SU-DHL-6 (cell line): ENCODE measurements around the gene ARFGAP1.
"Not testable (repeated sequence)": the region's sequence is repeated elsewhere in the genome, so short reads cannot be mapped to it uniquely, and the experiment has no call there.

Source experiments
- H2AFZ ChIP-seq: fragments of 200-600 bp; sonication (generic); 2 replicates; pipeline ENCODE4 v1.6.1; 2014; ENCODE audit warnings: low read depth, mild to moderate bottlenecking, moderate library complexity, mixed read lengths, antibody characterized with exemption, low read length; ENCODE audit not compliant: severe bottlenecking
- H3F3A ChIP-seq: fragments of 200-600 bp; shearing (Covaris generic); 2 replicates; pipeline ENCODE4 v1.6.0; 2016; ENCODE audit warnings: antibody characterized with exemption, mild to moderate bottlenecking; ENCODE audit not compliant: insufficient read depth
- H3K27ac ChIP-seq: fragments of 200-600 bp; sonication (generic); 2 replicates; pipeline ENCODE4 v1.5.1; 2016; ENCODE audit warnings: low read depth, mild to moderate bottlenecking, low read length, moderate library complexity, mixed read lengths
- H3K27me3 ChIP-seq: fragments of 200-600 bp; sonication (generic), shearing (Covaris generic); 2 replicates; pipeline ENCODE4 v1.6.0; 2014; ENCODE audit warnings: mild to moderate bottlenecking, low read length
- H3K36me3 ChIP-seq: fragments of 200-600 bp; sonication (generic); 2 replicates; pipeline ENCODE4 v1.6.1; 2014; ENCODE audit warnings: mild to moderate bottlenecking, low read length, mixed read lengths
- H3K4me2 ChIP-seq: fragments of 300-600, 200-600 bp; shearing (Covaris generic), sonication (generic); 2 replicates; pipeline ENCODE4 v1.6.0; 2014; ENCODE audit warnings: low read length, low read depth, mild to moderate bottlenecking; ENCODE audit not compliant: poor library complexity, severe bottlenecking
- H3K4me3 ChIP-seq: fragments of 200-600 bp; sonication (generic); 2 replicates; pipeline ENCODE4 v1.5.1; 2014; ENCODE audit warnings: antibody characterized with exemption, low read length, mild to moderate bottlenecking, mixed read lengths; ENCODE audit not compliant: insufficient read depth, poor library complexity, severe bottlenecking
- H3K79me2 ChIP-seq: fragments of 200-600 bp; sonication (generic); 2 replicates; pipeline ENCODE4 v1.6.1; 2014; ENCODE audit warnings: mild to moderate bottlenecking, low read length, moderate library complexity; ENCODE audit not compliant: insufficient read depth
- H3K9ac ChIP-seq: fragments of 200-600 bp; sonication (generic); 2 replicates; pipeline ENCODE4 v1.7.0; 2014; ENCODE audit warnings: mild to moderate bottlenecking, low read length
- H3K9me2 ChIP-seq: fragments of 200-600 bp; sonication (generic); replicated peaks from 2 replicates; pipeline ENCODE4 v1.6.1; 2014; ENCODE audit warnings: low read length; ENCODE audit not compliant: insufficient read depth
- H3K9me3 ChIP-seq: fragments of 200-600 bp; sonication (generic); 2 replicates; pipeline ENCODE4 v1.6.1; 2014; ENCODE audit warnings: low read length, mixed read lengths; ENCODE audit not compliant: insufficient read depth
- H4K20me1 ChIP-seq: fragments of 200-600 bp; sonication (generic); 2 replicates; pipeline ENCODE4 v1.6.1; 2014; ENCODE audit warnings: low read depth, mild to moderate bottlenecking, antibody characterized with exemption, low read length, moderate library complexity, mixed read lengths
- CTCF ChIP-seq: fragments of 200-600 bp; sonication (generic); IDR thresholded peaks from one replicate; pipeline ENCODE4 v1.5.1; 2017; ENCODE audit warnings: antibody characterized with exemption, mild to moderate bottlenecking, low read length, moderate library complexity; ENCODE audit not compliant: insufficient read depth, poor library complexity, severe bottlenecking
- EZH2phosphoT487 ChIP-seq: fragments of 200-600 bp; sonication (generic), shearing (Covaris generic); conservative IDR thresholded peaks from 2 replicates; pipeline ENCODE4 v1.6.1; 2018; ENCODE audit warnings: mild to moderate bottlenecking, antibody characterized with exemption, low read length, moderate library complexity, mixed read lengths

Gene ARFGAP1

GRCh38 chr20:63249891-63250290 is 22.7 kb upstream of the ARFGAP1 start:
- no peaks in the 10 kb centered on the region for H4K20me1 ChIP-seq
- H3K9me3 ChIP-seq: no peaks in the 10 kb centered on the region
- H3F3A ChIP-seq: no peaks in the 10 kb centered on the region
- H3K4me3 ChIP-seq: no peak overlapping the region
- no peaks in the 10 kb centered on the region for H3K79me2 ChIP-seq
- no peak overlapping the region for H3K4me2 ChIP-seq
- H3K36me3 ChIP-seq: no peaks in the 10 kb centered on the region
- H3K27ac ChIP-seq: no peak overlapping the region
- no peak overlapping the region for H2AFZ ChIP-seq
- H3K9ac ChIP-seq: no peak overlapping the region
- no peaks in the 10 kb centered on the region for H3K9me2 ChIP-seq
- H3K27me3 ChIP-seq: no peaks in the 10 kb centered on the region
- TF ChIP-seq CTCF (no peak), EZH2phosphoT487 (no peak)

GRCh38 chr20:63251350-63251749 is 21.3 kb upstream of the ARFGAP1 start:
- not testable (repeated sequence) for H4K20me1 ChIP-seq, H3K9ac ChIP-seq, H2AFZ ChIP-seq, H3K4me2 ChIP-seq, H3K79me2 ChIP-seq, H3K9me2 ChIP-seq, H3F3A ChIP-seq, H3K27ac ChIP-seq, H3K27me3 ChIP-seq, H3K9me3 ChIP-seq, H3K4me3 ChIP-seq, H3K36me3 ChIP-seq

- Histone ChIP-seq H3K36me3 (no peaks in the 10 kb centered on the region), H2AFZ (no peak overlapping the region), H3F3A (no peaks in the 10 kb centered on the region), H3K9ac (no peak overlapping the region), H3K27me3 (no peaks in the 10 kb centered on the region), H3K9me3 (no peaks in the 10 kb centered on the region), H3K4me2 (no peak overlapping the region), H3K79me2 (no peaks in the 10 kb centered on the region), H4K20me1 (no peaks in the 10 kb centered on the region), H3K27ac (no peak overlapping the region), H3K4me3 (no peak overlapping the region), H3K9me2 (no peaks in the 10 kb centered on the region)
- TF ChIP-seq CTCF (no peak), EZH2phosphoT487 (no peak)
Measured at GRCh38 chr20:63252284-63252711, 20.3 kb upstream of the ARFGAP1 start.

- Histone ChIP-seq H3K9ac (no peak overlapping the region), H2AFZ (no peak overlapping the region), H3K4me3 (no peak overlapping the region), H3K9me3 (no peaks in the 10 kb centered on the region), H3K27ac (no peak overlapping the region), H3F3A (no peaks in the 10 kb centered on the region), H3K9me2 (no peaks in the 10 kb centered on the region), H3K4me2 (no peak overlapping the region), H3K36me3 (no peaks in the 10 kb centered on the region), H3K27me3 (no peaks in the 10 kb centered on the region), H4K20me1 (no peaks in the 10 kb centered on the region), H3K79me2 (no peaks in the 10 kb centered on the region)
- no peak for TF ChIP-seq EZH2phosphoT487
- TF ChIP-seq CTCF: no peak
Measured at GRCh38 chr20:63253065-63253437, 19.6 kb upstream of the ARFGAP1 start.
